ENCODE data around the gene RHOXF2B. TPM values are rescaled to one million over a fixed set of nuclear protein-coding genes. Genes with fewer than 3 reads are reported as not detected.
A peak's percentile ranks its signal among the peaks of the same experiment; 100 is the strongest.
"Not testable (repeated sequence)": the region's sequence is repeated elsewhere in the genome, so short reads cannot be mapped to it uniquely, and the experiment has no call there.

RHOXF2B gene
- total RNA-seq, result not detected in 2 replicates
- not detected in 2 replicates for polyA plus RNA-seq
- polyA plus RNA-seq (2011; cell fraction: cytosol; rRNA removed), result not detected in 2 replicates
- polyA plus RNA-seq (2011; cell fraction: nucleus; rRNA removed), result not detected in 2 replicates
- polyA plus RNA-seq (2012), result not detected in 2 replicates
- not detected in 2 replicates for polyA minus RNA-seq
- polyA minus RNA-seq (2011; cell fraction: cytosol; rRNA and poly(A)+ RNA removed), result not detected
- polyA minus RNA-seq (2011; cell fraction: nucleus; rRNA and poly(A)+ RNA removed), result not detected in 2 replicates
- not detected for Bru-seq, nascent RNA
- BruChase-seq, experiment 1, labeled RNA remaining after a 6-hour chase, result not detected
- not detected for BruChase-seq, experiment 2, labeled RNA remaining after a 2-hour chase
- long read RNA-seq, result 0 reads

DNA sequence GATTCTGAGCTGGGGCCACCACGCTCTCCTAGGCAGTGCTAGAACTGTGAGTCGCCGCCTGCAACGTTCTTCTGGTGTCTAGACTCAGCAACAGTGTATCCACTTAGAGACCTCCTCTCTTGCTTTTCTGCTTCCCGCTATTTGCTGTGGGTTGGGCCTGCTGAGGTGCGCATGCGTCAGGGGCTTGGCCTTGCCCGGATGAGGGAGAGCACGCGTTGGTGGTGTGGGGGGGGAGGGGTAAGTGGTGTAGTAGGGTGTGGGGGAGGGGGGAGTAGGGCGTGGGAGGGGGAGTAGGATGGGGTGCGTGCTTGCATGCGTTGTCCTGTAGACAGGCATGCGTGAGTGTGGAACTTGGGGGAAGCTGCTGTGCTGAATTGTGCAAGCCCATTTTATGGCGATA is at the start of gene RHOXF2B:
TSS of gene RHOXF2B (minus strand) at position 101 of the 400 bp plus-strand sequence. CDS start 138 bp downstream, outside the sequence.
- H3K27me3 ChIP-seq (ENCODE audit: control insufficient read depth in 2 of 2, insufficient read depth in 2 of 2, low read length in 2 of 2); dilution Hi-C loops (cut with MboI; ENCODE audit: extremely low pct_ligation_motif_present, low sequenced_read_pairs); H2AFZ ChIP-seq (ENCODE audit: low read depth, low read length); CTCF ChIA-PET; H3K9me3 ChIP-seq (replicated peaks; ENCODE audit: control insufficient read depth, insufficient read depth, low read length); intact Hi-C loops (cut with micrococcal nuclease); FAIRE-seq; H3K4me3 ChIP-seq (replicated peaks in 1 of 3; ENCODE audit: insufficient read depth in 1 of 3, low read depth in 1 of 3, low read length in 3 of 3); POLR2A ChIA-PET; H3K79me2 ChIP-seq (ENCODE audit: control insufficient read depth, insufficient read depth, low read length); H4K20me1 ChIP-seq (replicated peaks; ENCODE audit: control insufficient read depth, extremely low read depth, insufficient read depth, low read length); H3K9me1 ChIP-seq (replicated peaks; ENCODE audit: control insufficient read depth, extremely low read depth, insufficient read depth, low read length); H3K4me2 ChIP-seq (ENCODE audit: insufficient read depth, low read length); H3K9ac ChIP-seq (replicated peaks; ENCODE audit: extremely low read depth, insufficient read depth, low read length); H3K27ac ChIP-seq (ENCODE audit: insufficient read depth, low read depth, low read length); BruUV-seq (replicated peaks); H3K36me3 ChIP-seq (ENCODE audit: control insufficient read depth in 2 of 2, extremely low read depth in 1 of 2, insufficient read depth in 2 of 2, low read length in 2 of 2); H3K4me1 ChIP-seq (ENCODE audit: control insufficient read depth, extremely low read depth, insufficient read depth, low read length); DNase-seq (ENCODE audit: low read depth, low spot score): not testable (repeated sequence)

- no TSS peak for BruUV-seq (replicated peaks)
- Histone ChIP-seq H3K4me1 (ENCODE audit: control insufficient read depth, extremely low read depth, insufficient read depth, low read length) (no peaks in the 10 kb centered on the region), H4K20me1 (replicated peaks; ENCODE audit: control insufficient read depth, extremely low read depth, insufficient read depth, low read length) (no peaks in the 10 kb centered on the region), H3K9ac (replicated peaks; ENCODE audit: extremely low read depth, insufficient read depth, low read length) (no peak overlapping the region), H3K4me2 (ENCODE audit: insufficient read depth, low read length) (no peak overlapping the region), H3K9me1 (replicated peaks; ENCODE audit: control insufficient read depth, extremely low read depth, insufficient read depth, low read length) (no peaks in the 10 kb centered on the region), H3K79me2 (ENCODE audit: control insufficient read depth, insufficient read depth, low read length) (no peaks in the 10 kb centered on the region), H3K27me3 (ENCODE audit: control insufficient read depth in 2 of 2, insufficient read depth in 2 of 2, low read length in 2 of 2) (no peaks in the 10 kb centered on the region), H3K36me3 (ENCODE audit: control insufficient read depth in 2 of 2, extremely low read depth in 1 of 2, insufficient read depth in 2 of 2, low read length in 2 of 2) (no peaks in the 10 kb centered on the region), H3K27ac (ENCODE audit: insufficient read depth, low read depth, low read length) (no peak overlapping the region), H3K9me3 (replicated peaks; ENCODE audit: control insufficient read depth, insufficient read depth, low read length) (no peaks in the 10 kb centered on the region), H2AFZ (ENCODE audit: low read depth, low read length) (no peak overlapping the region), H3K4me3 (replicated peaks in 1 of 3; ENCODE audit: insufficient read depth in 1 of 3, low read depth in 1 of 3, low read length in 3 of 3) (no peak overlapping the region)
- DNase-seq (ENCODE audit: low read depth, low spot score), result peak; percentile 1
- FAIRE-seq, result no peak
- intact Hi-C loops (cut with micrococcal nuclease), result no loop called here
- dilution Hi-C loops (cut with MboI; ENCODE audit: extremely low pct_ligation_motif_present, low sequenced_read_pairs), result no loop called here
- ChIA-PET CTCF (no interaction called here), POLR2A (no interaction called here)
- TF ChIP-seq MYC (IDR thresholded peaks at IDR 0.05; ENCODE audit: low read depth, low read length) (no peak), POLR2AphosphoS5 (IDR thresholded peaks at IDR 0.05; ENCODE audit: insufficient read depth, low read depth, low read length) (no peak), GATA2 (IDR thresholded peaks at IDR 0.05; ENCODE audit: insufficient read depth, insufficient read length, low read depth, low read length) (no peak), JUN (IDR thresholded peaks at IDR 0.05; ENCODE audit: borderline replicate concordance, insufficient read depth, insufficient read length, low read depth) (no peak), MAX (IDR thresholded peaks at IDR 0.05; ENCODE audit: insufficient read depth, insufficient read length) (no peak), POLR2A (IDR thresholded peaks at IDR 0.05; ENCODE audit: low read depth, low read length) (no peak), EZH2 (IDR thresholded peaks at IDR 0.05; ENCODE audit: borderline replicate concordance, low read depth, low read length, severe bottlenecking) (no peak), FOS (IDR thresholded peaks at IDR 0.05; ENCODE audit: borderline replicate concordance, insufficient read depth, low read length) (no peak)
- TF ChIP-seq, protein P1, sequence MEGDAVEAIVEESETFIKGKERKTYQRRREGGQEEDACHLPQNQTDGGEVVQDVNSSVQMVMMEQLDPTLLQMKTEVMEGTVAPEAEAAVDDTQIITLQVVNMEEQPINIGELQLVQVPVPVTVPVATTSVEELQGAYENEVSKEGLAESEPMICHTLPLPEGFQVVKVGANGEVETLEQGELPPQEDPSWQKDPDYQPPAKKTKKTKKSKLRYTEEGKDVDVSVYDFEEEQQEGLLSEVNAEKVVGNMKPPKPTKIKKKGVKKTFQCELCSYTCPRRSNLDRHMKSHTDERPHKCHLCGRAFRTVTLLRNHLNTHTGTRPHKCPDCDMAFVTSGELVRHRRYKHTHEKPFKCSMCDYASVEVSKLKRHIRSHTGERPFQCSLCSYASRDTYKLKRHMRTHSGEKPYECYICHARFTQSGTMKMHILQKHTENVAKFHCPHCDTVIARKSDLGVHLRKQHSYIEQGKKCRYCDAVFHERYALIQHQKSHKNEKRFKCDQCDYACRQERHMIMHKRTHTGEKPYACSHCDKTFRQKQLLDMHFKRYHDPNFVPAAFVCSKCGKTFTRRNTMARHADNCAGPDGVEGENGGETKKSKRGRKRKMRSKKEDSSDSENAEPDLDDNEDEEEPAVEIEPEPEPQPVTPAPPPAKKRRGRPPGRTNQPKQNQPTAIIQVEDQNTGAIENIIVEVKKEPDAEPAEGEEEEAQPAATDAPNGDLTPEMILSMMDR (IDR thresholded peaks at IDR 0.05; ENCODE audit: extremely low read depth in 1 of 2, insufficient read depth in 1 of 2, low read depth in 1 of 2, low read length in 2 of 2), result no peak
Measured at GRCh38 chrX:120125444-120125843, 48.0 kb upstream of the RHOXF2B start.
